ENCODE results near the gene LEMD3. TPM values are rescaled to one million over a fixed set of nuclear protein-coding genes. Genes with fewer than 3 reads are reported as not detected.

Gene LEMD3
- total RNA-seq, 1 donor from 2014 or later: 36.2 TPM

- DNase-seq (ENCODE audit: low read depth): no peak
These were observed 38.7 kb downstream of the LEMD3 start for GRCh38 chr12:65208125-65208524.

- no peak for DNase-seq (ENCODE audit: low read depth)
These were observed 39.7 kb downstream of the LEMD3 start for GRCh38 chr12:65208964-65209654.

- DNase-seq (ENCODE audit: low read depth): no peak
These were observed 40.3 kb downstream of the LEMD3 start for GRCh38 chr12:65209655-65210043.

GRCh38 chr12:65217086-65217485 is 47.7 kb downstream of the LEMD3 start:
- DNase-seq (ENCODE audit: low read depth): no peak

GRCh38 chr12:65220761-65221160 is 51.4 kb downstream of the LEMD3 start:
- DNase-seq (ENCODE audit: low read depth): no peak

- DNase-seq (ENCODE audit: low read depth): peak; percentile 15
These were observed 60.1 kb downstream of the LEMD3 start for GRCh38 chr12:65229441-65229840.

GRCh38 chr12:65232476-65233077 is 63.2 kb downstream of the LEMD3 start:
- peak; percentile 43 for DNase-seq (ENCODE audit: low read depth)

- DNase-seq (ENCODE audit: low read depth): no peak
These were observed 67.8 kb downstream of the LEMD3 start for GRCh38 chr12:65237153-65237552.

- no peak for DNase-seq (ENCODE audit: low read depth)
These were observed 69.2 kb downstream of the LEMD3 start for GRCh38 chr12:65238609-65239008.

- DNase-seq (ENCODE audit: low read depth): peak; percentile 21
These were observed 79.6 kb downstream of the LEMD3 start for GRCh38 chr12:65248656-65249633.

- DNase-seq (ENCODE audit: low read depth): no peak
These were observed 83.1 kb downstream of the LEMD3 start for GRCh38 chr12:65252515-65252914.

GRCh38 chr12:65257986-65258385 is 88.6 kb downstream of the LEMD3 start:
- DNase-seq (ENCODE audit: low read depth): no peak

GRCh38 chr12:65259501-65259900 is 90.1 kb downstream of the LEMD3 start:
- no peak for DNase-seq (ENCODE audit: low read depth)

GRCh38 chr12:65263777-65264176 is 94.4 kb downstream of the LEMD3 start:
- DNase-seq (ENCODE audit: low read depth): no peak

- no peak for DNase-seq (ENCODE audit: low read depth)
These were observed 97.0 kb downstream of the LEMD3 start for GRCh38 chr12:65266408-65266807.

- DNase-seq (ENCODE audit: low read depth): no peak
These were observed 100.2 kb downstream of the LEMD3 start for GRCh38 chr12:65269603-65270002.

- no peak for DNase-seq (ENCODE audit: low read depth)
These were observed 105.4 kb downstream of the LEMD3 start for GRCh38 chr12:65274602-65275272.

- DNase-seq (ENCODE audit: low read depth): no peak
These were observed 106.2 kb downstream of the LEMD3 start for GRCh38 chr12:65275627-65276026.

GRCh38 chr12:65276916-65277530 is 107.6 kb downstream of the LEMD3 start:
- DNase-seq (ENCODE audit: low read depth): no peak

- no peak for DNase-seq (ENCODE audit: low read depth)
These were observed 108.7 kb downstream of the LEMD3 start for GRCh38 chr12:65277994-65278575.
